Heart left ventricle (tissue), 13 donors: ENCODE data around the gene NCOA1.

Experiments
- POLR2A ChIP-seq, 2 donors: fragments of 450-650 bp; IDR thresholded peaks; one replicate each; pipeline ENCODE4 v1.6.1; 2017; ENCODE audit warnings: antibody characterized with exemption in 2 of 2, mild to moderate bottlenecking in 2 of 2, moderate library complexity in 2 of 2
- TF ChIP-seq, protein P1 (sequence below), 12 donors: fragments of 200-600 bp; sonication (generic) in 4 of 12; IDR thresholded peaks; one replicate each; pipeline versions ENCODE4 v1.5.0 to v1.8.0; 2018 to 2022; ENCODE audit warnings: antibody characterized with exemption in 12 of 12, mild to moderate bottlenecking in 5 of 12
- donor health status: ischemic (EF 13 %, LVEDD 7.1; RV severe dilation, severe dysfunction).
- donor health status: DM: no; HTN: yes; CAD: no.
- donor health status: DM: no; HTN: no; CAD: no.
- donor health status: ischemic (EF 25% LVEDD 6.9; RV normal size, moderate dysfunction).
- donor health status: ischemic (EF 25% LVEDD 5.7; RV mildly dilated, moderate dysfunction).
- donor health status: ischemic (EF 35%, LVEDD 5.7; RV mildly dilated, moderate dysfunction).
- donor health status: nonischemic (EF 11% LVEDD 7.7; RV severe dilation, severe dysfunction).
- donor health status: DM: yes; HTN: yes; CAD: no.
- donor health status: PGD.
- donor health status: ischemic (EF 29% LVEDD 5.4; RV normal size, mild dysfunction).
- donor health status: nonischemic (EF 23%, LVEDD 6.1; RV moderate dilation, normal function).

DNA sequence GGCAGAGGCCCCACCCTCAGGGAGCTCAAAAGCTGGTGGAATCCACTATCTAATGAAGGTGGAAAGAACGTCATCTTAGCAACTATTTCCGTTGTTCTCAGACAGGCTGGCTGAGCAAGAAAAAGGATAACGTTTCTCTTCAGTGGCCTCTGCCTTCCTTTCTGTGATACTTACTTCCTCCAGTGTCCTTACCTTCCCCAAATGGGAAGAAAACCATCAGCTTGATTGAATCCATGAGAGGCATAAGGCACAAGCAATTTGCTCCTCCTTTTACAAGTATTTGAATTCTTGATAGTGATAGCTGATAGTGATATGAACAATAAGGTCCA, 8.1 kb upstream of the NCOA1 start:
- TF ChIP-seq POLR2A (IDR thresholded peaks at IDR 0.05) = no peak
- TF ChIP-seq, protein P1, sequence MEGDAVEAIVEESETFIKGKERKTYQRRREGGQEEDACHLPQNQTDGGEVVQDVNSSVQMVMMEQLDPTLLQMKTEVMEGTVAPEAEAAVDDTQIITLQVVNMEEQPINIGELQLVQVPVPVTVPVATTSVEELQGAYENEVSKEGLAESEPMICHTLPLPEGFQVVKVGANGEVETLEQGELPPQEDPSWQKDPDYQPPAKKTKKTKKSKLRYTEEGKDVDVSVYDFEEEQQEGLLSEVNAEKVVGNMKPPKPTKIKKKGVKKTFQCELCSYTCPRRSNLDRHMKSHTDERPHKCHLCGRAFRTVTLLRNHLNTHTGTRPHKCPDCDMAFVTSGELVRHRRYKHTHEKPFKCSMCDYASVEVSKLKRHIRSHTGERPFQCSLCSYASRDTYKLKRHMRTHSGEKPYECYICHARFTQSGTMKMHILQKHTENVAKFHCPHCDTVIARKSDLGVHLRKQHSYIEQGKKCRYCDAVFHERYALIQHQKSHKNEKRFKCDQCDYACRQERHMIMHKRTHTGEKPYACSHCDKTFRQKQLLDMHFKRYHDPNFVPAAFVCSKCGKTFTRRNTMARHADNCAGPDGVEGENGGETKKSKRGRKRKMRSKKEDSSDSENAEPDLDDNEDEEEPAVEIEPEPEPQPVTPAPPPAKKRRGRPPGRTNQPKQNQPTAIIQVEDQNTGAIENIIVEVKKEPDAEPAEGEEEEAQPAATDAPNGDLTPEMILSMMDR (IDR thresholded peaks at IDR 0.05) = no peak
